ENCODE data around the gene CAMTA1.

Gene CAMTA1

GRCh38 chr1:6991266-6991665, 206.0 kb downstream of the CAMTA1 start:
- ChIA-PET POLR2A (no interaction called here), CTCF (no interaction called here)
- DNase-seq (ENCODE audit: extremely low spot score): no peak
- TF ChIP-seq FOXK2 (IDR thresholded peaks at IDR 0.05) (no peak), BHLHE40 (IDR thresholded peaks at IDR 0.05; ENCODE audit: borderline replicate concordance) (no peak), FOXM1 (IDR thresholded peaks at IDR 0.05; ENCODE audit: borderline replicate concordance) (no peak), HDGF (IDR thresholded peaks at IDR 0.05; ENCODE audit: borderline replicate concordance) (no peak), CTBP1 (IDR thresholded peaks at IDR 0.05; ENCODE audit: borderline replicate concordance) (no peak), ELF4 (IDR thresholded peaks at IDR 0.05) (no peak)

GRCh38 chr1:6995789-6996188, 210.5 kb downstream of the CAMTA1 start:
- no peak for DNase-seq (ENCODE audit: extremely low spot score)
- TF ChIP-seq FOXA1 (IDR thresholded peaks at IDR 0.05): no peak
- TF ChIP-seq TARDBP (IDR thresholded peaks at IDR 0.05): no peak
- no peak for TF ChIP-seq LEF1 (IDR thresholded peaks at IDR 0.05; ENCODE audit: borderline replicate concordance)
- no peak for TF ChIP-seq L3MBTL2 (conservative IDR thresholded peaks at IDR 0.05)
- TF ChIP-seq BHLHE40 (IDR thresholded peaks at IDR 0.05; ENCODE audit: borderline replicate concordance): no peak
- TF ChIP-seq ARNT (IDR thresholded peaks at IDR 0.05): no peak
- no peak for TF ChIP-seq SP1 (IDR thresholded peaks at IDR 0.05)
- no peak for TF ChIP-seq CTBP1 (IDR thresholded peaks at IDR 0.05; ENCODE audit: borderline replicate concordance)
- no peak for TF ChIP-seq FOXM1 (IDR thresholded peaks at IDR 0.05; ENCODE audit: borderline replicate concordance)
- no peak for TF ChIP-seq SUZ12 (IDR thresholded peaks at IDR 0.05)
- no peak for TF ChIP-seq ELF4 (IDR thresholded peaks at IDR 0.05)
- no peak for TF ChIP-seq PKNOX1 (IDR thresholded peaks at IDR 0.05)
- TF ChIP-seq FOXK2 (IDR thresholded peaks at IDR 0.05): no peak
- ChIA-PET POLR2A (no interaction called here), CTCF (no interaction called here)

GRCh38 chr1:6996371-6996770, 211.1 kb downstream of the CAMTA1 start:
- TF ChIP-seq HDGF (IDR thresholded peaks at IDR 0.05; ENCODE audit: borderline replicate concordance) (no peak), PKNOX1 (IDR thresholded peaks at IDR 0.05) (no peak), FOXK2 (IDR thresholded peaks at IDR 0.05) (no peak), SP1 (IDR thresholded peaks at IDR 0.05) (no peak), CTBP1 (IDR thresholded peaks at IDR 0.05; ENCODE audit: borderline replicate concordance) (no peak), NFRKB (IDR thresholded peaks at IDR 0.05) (no peak), SUZ12 (IDR thresholded peaks at IDR 0.05) (no peak), ZNF384 (IDR thresholded peaks at IDR 0.05) (no peak), FOXA1 (IDR thresholded peaks at IDR 0.05) (no peak), BHLHE40 (IDR thresholded peaks at IDR 0.05; ENCODE audit: borderline replicate concordance) (no peak), ARNT (IDR thresholded peaks at IDR 0.05) (no peak)
- ChIA-PET POLR2A (no interaction called here), CTCF (no interaction called here)
- no peak for DNase-seq (ENCODE audit: extremely low spot score)

GRCh38 chr1:6996866-6997265, 211.6 kb downstream of the CAMTA1 start:
- CTCF ChIA-PET: no interaction called here
- no peak for DNase-seq (ENCODE audit: extremely low spot score)
- TF ChIP-seq FOXK2 (IDR thresholded peaks at IDR 0.05): no peak
- no peak for TF ChIP-seq PKNOX1 (IDR thresholded peaks at IDR 0.05)
- no peak for TF ChIP-seq LEF1 (IDR thresholded peaks at IDR 0.05; ENCODE audit: borderline replicate concordance)
- no peak for TF ChIP-seq HDGF (IDR thresholded peaks at IDR 0.05; ENCODE audit: borderline replicate concordance)
- TF ChIP-seq CTBP1 (IDR thresholded peaks at IDR 0.05; ENCODE audit: borderline replicate concordance): no peak
- TF ChIP-seq SP1 (IDR thresholded peaks at IDR 0.05): no peak
- TF ChIP-seq ARNT (IDR thresholded peaks at IDR 0.05): no peak
- TF ChIP-seq ELF4 (IDR thresholded peaks at IDR 0.05): no peak
- TF ChIP-seq TARDBP (IDR thresholded peaks at IDR 0.05): no peak
- TF ChIP-seq SUZ12 (IDR thresholded peaks at IDR 0.05): no peak
- TF ChIP-seq FOXM1 (IDR thresholded peaks at IDR 0.05; ENCODE audit: borderline replicate concordance): no peak
- no peak for TF ChIP-seq ZNF384 (IDR thresholded peaks at IDR 0.05)
- no peak for TF ChIP-seq L3MBTL2 (conservative IDR thresholded peaks at IDR 0.05)
- no peak for TF ChIP-seq BHLHE40 (IDR thresholded peaks at IDR 0.05; ENCODE audit: borderline replicate concordance)
- POLR2A ChIA-PET: no interaction called here

- TF ChIP-seq ELF4 (IDR thresholded peaks at IDR 0.05): no peak
- no peak for TF ChIP-seq NFRKB (IDR thresholded peaks at IDR 0.05)
- 0 out of 2 replicates have a peak, but pooled peaks have one; percentile 25 for TF ChIP-seq L3MBTL2 (conservative IDR thresholded peaks at IDR 0.05)
These were observed 213.0 kb downstream of the CAMTA1 start for GRCh38 chr1:6998267-6998666.

GRCh38 chr1:6999826-7000225, 214.6 kb downstream of the CAMTA1 start:
- no peak for TF ChIP-seq TARDBP (IDR thresholded peaks at IDR 0.05)
- TF ChIP-seq HDGF (IDR thresholded peaks at IDR 0.05; ENCODE audit: borderline replicate concordance): no peak
- no peak for TF ChIP-seq FOXA1 (IDR thresholded peaks at IDR 0.05)
- no peak for TF ChIP-seq SUZ12 (IDR thresholded peaks at IDR 0.05)
- TF ChIP-seq FOXK2 (IDR thresholded peaks at IDR 0.05): no peak
- TF ChIP-seq CTBP1 (IDR thresholded peaks at IDR 0.05; ENCODE audit: borderline replicate concordance): no peak

More at GRCh38 chr1:6998267-6998666, 213.0 kb downstream of the CAMTA1 start:
- POLR2A ChIA-PET: no interaction called here
- CTCF ChIA-PET: interaction anchor here (0.6 kb wide), 1 partner anchor 506 kb away, joined by 5 read pairs; no protein-coding TSS in a partner anchor
- peak; percentile 39 for DNase-seq (ENCODE audit: extremely low spot score)

GRCh38 chr1:7000720-7001119, 215.5 kb downstream of the CAMTA1 start:
- no peak for DNase-seq (ENCODE audit: extremely low spot score)
- POLR2A ChIA-PET: no interaction called here
- CTCF ChIA-PET: no interaction called here
- TF ChIP-seq NFRKB (IDR thresholded peaks at IDR 0.05) (no peak), ELF4 (IDR thresholded peaks at IDR 0.05) (no peak), LEF1 (IDR thresholded peaks at IDR 0.05; ENCODE audit: borderline replicate concordance) (no peak), BHLHE40 (IDR thresholded peaks at IDR 0.05; ENCODE audit: borderline replicate concordance) (no peak), ZNF384 (IDR thresholded peaks at IDR 0.05) (no peak), FOXK2 (IDR thresholded peaks at IDR 0.05) (no peak), HDGF (IDR thresholded peaks at IDR 0.05; ENCODE audit: borderline replicate concordance) (no peak), CTBP1 (IDR thresholded peaks at IDR 0.05; ENCODE audit: borderline replicate concordance) (no peak), PKNOX1 (IDR thresholded peaks at IDR 0.05) (no peak), FOXM1 (IDR thresholded peaks at IDR 0.05; ENCODE audit: borderline replicate concordance) (no peak), L3MBTL2 (conservative IDR thresholded peaks at IDR 0.05) (no peak), ARNT (IDR thresholded peaks at IDR 0.05) (no peak), TARDBP (IDR thresholded peaks at IDR 0.05) (no peak), FOXA1 (IDR thresholded peaks at IDR 0.05) (no peak)

More at GRCh38 chr1:6999826-7000225, 214.6 kb downstream of the CAMTA1 start:
- CTCF ChIA-PET: no interaction called here
- DNase-seq (ENCODE audit: extremely low spot score): no peak
- POLR2A ChIA-PET: no interaction called here
